Stimulated activated naive CD8-positive, alpha-beta T cell treated with anti-CD3 and anti-CD28 coated beads, Interleukin-15, Interleukin-2, amounts not matched to agents 100 U/mL and 50 U/mL, for 24 hours (primary cell): ENCODE data around the gene CDC23.
"Not testable (repeated sequence)": the region's sequence is repeated elsewhere in the genome, so short reads cannot be mapped to it uniquely, and the experiment has no call there.

ENCODE experiments used
- ATAC-seq: fragments of 150-1000 bp; cut with Tn5 transposase; one replicate; pipeline ENCODE4 v1.10.0; 2021
- DNase-seq: peaks from one replicate; pipeline ENCODE4 v3.0.0; 2021

Gene CDC23, protein sequence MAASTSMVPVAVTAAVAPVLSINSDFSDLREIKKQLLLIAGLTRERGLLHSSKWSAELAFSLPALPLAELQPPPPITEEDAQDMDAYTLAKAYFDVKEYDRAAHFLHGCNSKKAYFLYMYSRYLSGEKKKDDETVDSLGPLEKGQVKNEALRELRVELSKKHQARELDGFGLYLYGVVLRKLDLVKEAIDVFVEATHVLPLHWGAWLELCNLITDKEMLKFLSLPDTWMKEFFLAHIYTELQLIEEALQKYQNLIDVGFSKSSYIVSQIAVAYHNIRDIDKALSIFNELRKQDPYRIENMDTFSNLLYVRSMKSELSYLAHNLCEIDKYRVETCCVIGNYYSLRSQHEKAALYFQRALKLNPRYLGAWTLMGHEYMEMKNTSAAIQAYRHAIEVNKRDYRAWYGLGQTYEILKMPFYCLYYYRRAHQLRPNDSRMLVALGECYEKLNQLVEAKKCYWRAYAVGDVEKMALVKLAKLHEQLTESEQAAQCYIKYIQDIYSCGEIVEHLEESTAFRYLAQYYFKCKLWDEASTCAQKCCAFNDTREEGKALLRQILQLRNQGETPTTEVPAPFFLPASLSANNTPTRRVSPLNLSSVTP

DNA sequence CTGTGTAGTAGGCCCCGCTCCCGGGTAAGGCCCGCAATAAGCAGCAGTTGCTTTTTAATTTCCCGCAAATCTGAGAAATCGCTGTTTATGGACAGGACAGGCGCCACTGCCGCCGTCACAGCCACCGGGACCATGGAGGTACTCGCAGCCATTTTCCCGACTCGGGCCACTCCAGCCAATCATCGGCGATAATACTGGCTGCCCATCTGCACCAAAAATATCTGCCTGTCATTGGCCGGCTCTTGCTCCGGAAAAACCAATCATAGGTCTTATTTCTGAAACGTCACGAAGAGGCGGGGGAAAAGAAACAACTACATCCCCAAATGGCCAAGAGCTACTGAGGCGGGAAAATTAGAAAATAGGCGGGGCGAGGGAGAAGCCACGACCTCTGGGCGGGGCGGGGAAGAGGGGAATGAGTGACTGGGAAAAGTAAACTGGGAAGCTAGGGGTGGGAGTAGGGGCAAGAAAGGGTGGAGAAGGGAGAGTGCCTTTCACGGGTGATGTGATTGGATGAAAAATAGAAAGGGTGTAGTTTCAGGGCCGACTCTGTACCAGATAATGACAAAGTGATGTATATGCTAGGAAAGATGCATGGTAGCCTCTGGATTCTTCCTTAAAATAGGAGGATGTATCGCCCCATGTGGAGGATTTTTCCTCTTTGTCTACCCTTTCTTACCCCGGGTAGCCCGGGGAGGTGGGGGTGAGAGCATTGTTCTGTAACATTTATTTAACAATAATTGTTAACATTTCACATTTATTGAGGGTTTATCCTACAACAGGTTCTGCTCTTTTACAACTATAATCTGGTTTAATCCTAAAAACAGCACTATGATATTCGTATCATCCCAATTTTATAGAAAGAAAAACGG, at the start of gene CDC23:
Gene CDC23 (minus strand): TSS at position 163 of the 869 bp plus-strand sequence. CDS start 11 bp downstream, at position 152.
- ATAC-seq (peak; percentile 98), DNase-seq (peak; percentile 87)

DNA sequence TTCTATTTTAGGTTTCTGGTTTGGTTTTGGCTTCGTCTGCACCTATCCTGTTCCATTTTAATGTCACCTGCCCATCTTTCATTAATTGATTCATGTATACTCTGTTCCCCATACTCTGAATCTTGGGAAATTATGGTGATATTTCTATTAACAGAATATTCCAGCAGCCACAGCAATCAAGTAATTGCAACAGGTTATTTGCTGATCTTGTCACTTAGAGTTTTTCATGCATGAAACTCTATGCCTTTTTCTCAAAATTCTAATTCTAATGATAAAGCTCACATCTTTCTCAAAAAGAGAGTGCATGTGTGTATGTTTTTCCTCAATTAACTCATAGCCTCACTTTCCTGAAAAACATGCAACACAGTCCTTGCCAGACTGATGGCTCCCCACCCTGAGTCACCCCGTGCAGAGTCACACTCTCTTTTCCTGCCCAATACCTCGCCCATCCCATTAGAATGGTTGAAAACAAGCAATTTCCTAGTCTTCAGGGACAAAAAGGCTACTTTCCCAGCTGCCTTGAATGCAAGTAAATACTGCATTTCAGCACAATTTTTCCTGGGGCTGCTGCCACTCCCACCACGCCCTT, 45.7 kb upstream of the CDC23 start:
- ATAC-seq (no peak), DNase-seq (no peak)

DNA sequence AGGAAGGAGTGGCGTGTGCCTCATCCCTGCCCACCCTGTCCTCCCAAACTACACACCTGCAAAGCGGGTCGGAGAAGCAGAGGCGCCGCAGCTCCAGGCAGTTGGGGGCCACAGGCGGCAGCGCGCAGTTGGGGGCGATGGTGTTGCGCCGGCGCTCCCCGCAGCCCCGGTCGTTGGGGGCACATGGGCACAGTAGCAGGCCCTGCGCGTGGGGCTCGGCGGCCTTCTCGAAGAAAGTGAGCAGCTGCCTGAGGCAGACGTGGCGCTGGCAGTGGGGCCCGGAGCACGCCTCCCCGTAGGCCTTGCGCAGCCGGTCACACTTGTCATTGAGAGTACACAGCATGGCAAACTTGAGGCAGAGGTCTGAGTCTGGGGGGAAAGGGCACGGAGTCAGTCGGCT, 44.5 kb upstream of the CDC23 start:
- DNase-seq: no peak
- no peak for ATAC-seq

DNA sequence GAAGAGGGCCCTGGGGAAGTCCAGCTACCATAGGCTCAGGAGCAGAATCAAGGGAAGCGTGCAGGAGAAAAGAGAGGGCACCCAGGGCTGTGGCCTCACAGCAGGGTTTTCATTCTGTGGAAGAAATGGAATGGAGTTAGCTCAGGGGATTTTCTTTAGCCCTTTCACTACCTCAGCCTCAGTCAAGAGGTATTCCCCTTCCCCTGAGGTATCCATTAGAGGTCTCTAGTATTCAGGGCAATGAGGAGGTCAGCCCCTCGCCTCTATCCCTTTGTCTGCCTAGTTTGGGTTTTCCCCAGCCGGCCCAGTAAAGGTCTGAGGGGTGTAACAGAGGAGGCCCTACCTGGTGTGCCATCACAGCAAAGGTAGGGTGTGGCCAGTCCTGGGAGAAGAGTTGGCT, 39.8 kb upstream of the CDC23 start:
- ATAC-seq: no peak
- no peak for DNase-seq

DNA sequence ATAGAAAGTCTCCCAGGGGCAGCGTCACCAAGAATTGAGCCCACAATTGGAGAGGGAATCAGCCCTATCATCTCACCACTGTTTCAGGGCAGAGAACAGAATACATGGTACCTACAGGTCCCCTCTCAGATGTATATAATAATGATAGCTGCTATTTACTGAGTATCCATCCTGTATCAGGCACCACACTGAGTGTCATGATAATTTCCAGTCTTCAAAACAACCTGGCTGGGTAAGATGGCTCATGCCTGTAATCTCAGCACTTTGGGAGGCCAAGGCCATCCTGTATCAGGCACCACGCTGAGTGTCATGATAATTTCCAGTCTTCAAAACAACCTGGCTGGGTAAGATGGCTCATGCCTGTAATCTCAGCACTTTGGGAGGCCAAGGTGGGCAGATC, 34.7 kb upstream of the CDC23 start:
- not testable (repeated sequence) for ATAC-seq, DNase-seq

DNA sequence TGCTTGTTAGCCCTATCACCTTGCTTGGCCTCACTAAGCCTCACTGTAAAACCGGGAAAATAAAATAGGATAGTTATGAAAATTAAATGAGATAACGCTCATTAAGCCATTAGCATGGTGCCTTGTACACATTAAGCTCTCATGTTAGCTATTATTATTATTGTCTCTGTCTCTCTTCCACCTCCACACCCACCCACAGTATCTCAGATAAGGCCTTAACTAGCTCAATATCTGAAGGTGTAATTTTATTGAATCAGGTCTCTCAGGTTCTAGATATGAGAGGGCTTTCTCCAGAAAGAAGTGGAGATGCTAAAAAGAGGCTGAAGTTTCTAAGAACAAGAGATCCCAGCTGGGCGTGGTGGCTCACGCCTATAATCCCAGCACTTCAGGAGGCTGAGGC, 33.7 kb upstream of the CDC23 start:
- ATAC-seq (no peak), DNase-seq (no peak)

DNA sequence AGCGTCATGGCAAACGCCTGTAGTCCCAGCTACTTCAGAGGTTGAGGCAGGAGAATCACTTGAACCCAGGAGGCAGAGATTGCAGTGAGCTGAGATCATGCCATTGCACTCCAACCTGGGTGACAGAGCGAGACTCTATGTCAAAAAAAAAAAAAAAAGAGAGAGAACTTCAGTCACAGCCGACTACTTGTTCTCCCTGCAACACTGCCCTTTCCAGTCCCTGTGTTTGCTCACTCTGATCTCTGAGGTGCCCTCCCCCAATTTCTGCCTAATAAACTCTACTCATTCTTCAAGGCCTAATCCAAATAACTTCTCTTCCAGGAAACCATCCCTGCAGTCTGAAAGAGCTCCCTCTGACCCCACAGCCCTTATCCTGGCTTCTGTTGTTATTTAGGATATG, 33.2 kb upstream of the CDC23 start:
- DNase-seq: no peak
- no peak for ATAC-seq

DNA sequence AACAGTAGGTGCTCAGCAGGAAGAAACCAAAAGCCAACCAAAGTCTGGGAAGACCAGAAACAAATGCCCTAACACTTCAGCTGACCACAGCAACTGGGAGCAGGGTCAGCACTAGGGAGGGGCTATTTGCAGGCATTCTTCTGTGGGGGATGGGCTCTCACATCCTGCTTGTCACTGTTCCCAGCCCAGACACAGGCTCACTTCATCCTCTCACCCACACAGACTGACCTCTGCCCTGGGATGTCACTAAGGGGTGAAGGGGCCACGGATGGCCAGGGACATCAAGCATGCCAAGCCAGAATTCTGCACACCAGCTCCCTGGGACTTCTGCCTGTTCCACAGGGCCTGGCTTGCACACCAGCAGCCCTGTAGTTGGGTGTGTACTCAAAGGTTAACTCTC, 32.6 kb upstream of the CDC23 start:
- ATAC-seq: no peak

DNA sequence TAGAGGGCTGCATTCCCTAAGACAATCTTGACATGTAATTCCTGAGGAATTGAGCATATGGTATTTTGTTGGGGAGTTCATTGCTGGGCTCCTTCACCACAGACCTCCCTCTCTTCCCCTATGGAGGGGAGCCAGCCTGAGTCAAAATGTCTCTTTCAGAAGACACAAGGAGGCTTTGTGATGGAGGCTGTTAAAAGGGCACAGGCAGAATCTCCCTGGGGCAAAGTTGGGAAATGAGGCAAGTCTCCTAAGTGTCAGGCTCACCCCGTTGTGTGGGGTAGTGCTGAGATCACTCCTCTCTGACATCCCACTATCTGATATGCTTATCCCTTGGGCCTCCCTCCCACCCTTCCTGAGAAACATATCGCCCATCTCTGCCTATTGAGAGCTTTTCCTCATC, 30.7 kb upstream of the CDC23 start:
- ATAC-seq: no peak
- DNase-seq: no peak

More for the DNA sequence above, 32.6 kb upstream of the CDC23 start:
- DNase-seq: no peak

DNA sequence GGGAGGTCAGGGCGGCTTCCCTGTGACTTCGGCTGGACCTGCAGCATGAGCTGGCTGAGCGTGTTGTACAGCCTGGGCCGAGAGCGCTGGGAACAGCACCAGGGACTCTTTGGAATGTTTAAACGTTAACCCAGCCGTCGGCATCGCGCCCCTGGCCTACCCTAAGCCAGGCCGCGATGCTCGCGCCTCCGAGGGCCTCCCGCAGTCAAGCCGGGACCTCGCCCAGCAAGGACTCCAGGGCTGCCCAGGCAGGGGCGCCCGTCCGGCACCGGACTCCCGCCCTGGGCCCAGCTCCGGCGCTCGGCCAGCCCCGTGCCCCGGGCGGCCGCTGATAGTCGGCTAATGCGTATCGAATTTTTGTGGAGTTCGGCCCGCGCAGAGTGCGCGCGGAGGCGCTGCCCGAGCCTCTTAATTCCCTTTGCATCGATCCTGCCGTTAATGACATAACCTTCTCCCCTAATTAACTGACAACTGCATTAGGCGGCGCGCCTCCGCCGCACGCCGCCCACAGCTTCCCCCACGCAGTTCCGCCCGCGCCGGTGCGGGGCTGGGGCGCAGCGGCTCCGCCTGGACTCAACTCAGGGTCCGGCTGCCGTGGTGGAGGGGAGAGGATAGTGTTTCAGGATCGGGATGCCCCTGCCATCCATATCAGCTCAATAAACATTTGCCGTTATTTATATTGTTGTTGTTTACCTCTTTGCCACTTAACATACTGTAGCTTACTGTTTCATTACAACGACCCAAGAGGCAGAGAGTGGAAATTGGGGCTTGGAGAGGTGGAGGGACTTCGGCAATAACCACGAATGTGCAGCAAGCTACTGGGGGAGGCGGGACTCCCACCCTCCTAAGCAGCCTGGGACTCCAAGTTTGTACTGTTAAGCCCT, 28.8 kb upstream of the CDC23 start:
- DNase-seq: no peak
- ATAC-seq: no peak

DNA sequence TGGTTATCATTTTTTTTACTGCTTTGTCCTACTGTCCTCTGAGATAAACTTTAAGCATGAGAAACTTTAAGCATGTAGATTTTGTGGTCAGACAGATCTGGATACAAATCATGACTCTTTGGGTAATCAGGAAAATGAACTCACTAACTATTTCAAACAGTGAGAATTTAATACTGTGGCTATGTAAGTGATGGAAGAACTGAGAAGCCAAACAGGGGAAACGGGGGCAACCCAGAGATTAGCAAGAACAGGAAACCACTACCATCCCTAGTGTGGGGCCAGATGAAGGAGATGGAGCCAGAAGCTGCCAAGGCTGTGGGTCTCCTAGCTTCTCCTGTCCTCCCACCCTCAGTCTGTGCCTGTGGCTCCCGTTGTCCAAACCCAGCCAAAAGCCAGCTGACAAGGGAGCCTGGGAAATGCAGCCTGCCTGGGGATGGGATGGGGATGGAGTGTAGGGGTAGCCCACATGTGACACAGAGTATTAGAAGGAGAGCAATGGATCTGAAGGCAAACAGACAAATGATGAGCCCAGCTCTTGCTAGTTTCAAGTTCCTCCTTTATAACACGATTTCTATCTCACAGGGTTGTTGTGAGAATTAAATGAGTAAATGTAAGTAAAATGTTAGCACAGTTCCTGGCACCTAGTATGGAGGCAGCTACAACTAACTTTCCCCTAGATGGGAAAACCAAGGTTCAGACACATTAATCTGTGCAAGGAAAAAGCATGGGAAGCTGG, 27.7 kb upstream of the CDC23 start:
- peak; percentile 88 for ATAC-seq
- DNase-seq: peak; percentile 35

DNA sequence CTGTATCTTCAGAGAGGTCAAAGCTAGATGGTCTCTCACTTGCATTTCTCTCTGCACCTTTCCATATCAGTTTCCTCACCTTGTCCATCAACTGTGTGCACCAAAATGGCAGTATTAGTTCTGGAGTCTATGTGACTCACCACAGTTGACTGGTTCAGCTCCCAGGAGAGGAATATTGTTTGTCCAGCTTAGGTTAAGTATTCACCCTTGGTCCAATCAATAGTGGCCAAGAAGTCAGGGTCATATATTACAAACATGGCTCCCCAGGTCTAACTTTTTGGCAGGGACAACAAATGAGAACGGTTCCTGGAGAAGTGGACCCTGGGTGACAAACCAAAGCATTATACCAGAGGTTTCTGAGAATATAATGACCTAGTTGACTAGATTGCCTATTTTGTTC, 24.9 kb upstream of the CDC23 start:
- DNase-seq (no peak), ATAC-seq (no peak)

DNA sequence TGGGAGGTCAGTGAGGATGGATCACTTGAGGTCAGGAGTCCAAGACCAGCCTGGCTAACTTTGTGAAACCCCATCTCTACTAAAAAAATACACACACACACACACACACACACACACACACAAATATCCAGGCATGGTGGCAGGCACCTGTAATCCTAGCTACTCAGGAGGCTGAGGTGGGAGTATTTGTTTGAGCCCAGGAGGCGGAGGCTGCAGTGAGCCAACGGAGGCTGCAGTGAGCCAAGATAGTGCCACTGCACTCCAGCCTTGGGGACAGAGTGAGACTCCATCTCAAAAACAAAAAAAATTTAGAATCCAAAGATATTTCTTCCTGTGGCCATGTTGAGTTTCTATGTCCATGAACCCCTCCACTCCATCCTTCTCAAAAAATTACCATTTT, 21.5 kb upstream of the CDC23 start:
- no peak for ATAC-seq
- no peak for DNase-seq

DNA sequence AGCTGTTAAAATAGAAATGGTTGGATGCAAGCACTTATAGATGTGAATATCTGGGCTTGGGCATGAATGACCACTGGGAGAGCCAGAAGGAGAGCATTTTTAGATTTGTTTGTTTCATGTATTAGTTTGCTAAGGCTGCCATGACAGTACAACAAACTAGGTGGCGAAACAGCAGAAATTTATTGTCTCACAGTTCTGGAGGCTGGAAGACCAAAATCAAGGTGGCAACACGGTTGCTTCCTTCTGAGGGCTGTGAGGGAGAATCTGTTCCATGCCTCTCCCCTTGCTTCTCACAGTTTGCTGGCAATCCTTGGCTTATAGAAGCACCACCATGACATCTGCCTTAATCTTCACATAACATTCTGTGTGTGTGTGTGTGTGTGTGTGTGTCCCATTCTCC, 20.2 kb upstream of the CDC23 start:
- DNase-seq: no peak
- ATAC-seq: no peak

DNA sequence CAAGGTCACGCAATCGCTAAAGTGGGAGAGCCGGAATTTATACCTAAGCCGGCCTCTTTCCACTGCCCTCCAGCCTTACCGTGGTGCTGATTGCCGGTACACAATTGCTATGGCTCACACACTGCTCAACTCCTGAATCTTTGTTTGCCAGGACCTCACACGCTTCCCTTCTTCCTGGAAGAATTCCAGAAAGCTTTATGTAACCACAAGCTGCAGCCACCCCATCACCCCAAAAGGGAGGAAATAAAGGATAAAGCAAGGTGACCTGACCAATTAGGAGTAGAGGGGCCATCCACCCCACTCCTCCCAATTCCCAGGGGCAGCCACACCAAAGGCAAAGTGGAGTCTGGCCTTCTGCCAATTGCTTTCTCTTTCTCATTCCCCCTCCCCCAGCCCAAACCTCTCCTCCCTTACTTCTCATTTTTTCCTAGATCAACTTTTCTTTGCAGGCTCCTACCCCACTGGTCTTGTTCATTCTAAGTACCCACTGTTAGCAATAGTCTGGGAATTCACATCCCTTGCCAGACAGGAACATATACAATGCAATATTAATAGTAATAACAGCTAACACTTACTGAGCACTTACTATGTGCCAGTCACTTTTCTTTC, 18.0 kb upstream of the CDC23 start:
- DNase-seq (no peak), ATAC-seq (no peak)

DNA sequence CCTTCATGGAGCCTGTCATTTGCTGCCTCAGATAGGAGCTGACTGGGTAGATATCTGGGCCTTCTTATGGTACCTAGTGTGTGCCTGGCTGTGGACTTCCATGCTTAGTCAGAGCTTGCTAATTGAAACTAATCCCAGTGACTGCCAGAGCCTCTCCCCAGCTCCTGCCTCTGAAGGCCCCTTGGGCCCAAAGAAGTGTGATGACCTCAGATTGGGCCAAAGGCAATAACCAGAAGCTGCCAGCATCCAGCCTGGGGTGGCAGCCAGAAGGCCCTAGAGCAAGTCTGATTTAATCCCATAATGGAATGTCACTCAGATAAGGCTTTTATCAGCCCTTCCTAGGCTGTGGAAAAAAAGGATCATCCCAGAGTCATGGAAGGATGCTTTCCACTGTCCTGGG, 17.1 kb upstream of the CDC23 start:
- ATAC-seq: no peak
- DNase-seq: no peak

DNA sequence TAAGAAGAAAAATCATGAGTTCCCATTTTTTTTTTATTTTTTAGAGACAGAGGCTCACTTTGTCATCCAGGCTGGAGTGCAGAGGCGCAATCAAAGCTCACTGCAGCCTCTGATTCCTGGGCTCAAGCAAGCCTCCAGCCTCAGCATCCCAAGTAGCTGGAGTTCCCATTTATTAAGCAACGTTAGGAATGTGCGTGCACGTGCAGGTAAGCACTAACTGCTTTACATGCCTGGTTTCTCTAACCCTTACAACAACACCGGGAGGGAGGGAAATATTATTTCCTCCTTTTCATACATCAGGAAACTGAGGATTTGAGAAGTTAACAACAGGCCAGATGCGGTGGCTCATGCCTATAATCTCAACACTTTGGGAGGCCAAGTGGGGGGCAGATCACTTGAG, 16.3 kb upstream of the CDC23 start:
- ATAC-seq (no peak), DNase-seq (no peak)

DNA sequence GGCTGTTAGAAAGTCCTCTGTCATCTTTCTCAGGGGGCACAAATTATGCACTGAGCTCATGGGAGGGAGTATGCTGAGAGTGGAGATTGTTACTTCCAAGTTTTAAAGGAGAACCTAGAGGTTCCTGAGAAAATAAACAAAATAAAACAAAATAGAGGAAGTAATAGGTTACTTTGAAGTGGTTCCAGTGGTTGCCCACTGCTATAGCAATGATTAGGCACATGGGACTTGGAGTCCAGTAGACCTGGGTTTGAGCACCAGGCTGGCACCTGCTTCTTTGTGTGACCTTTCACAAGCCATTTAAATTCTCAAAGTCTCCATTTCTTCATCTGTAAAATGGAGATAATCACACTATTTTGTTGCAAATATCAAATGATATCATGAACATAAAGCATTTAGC, 13.8 kb upstream of the CDC23 start:
- DNase-seq (no peak), ATAC-seq (no peak)

DNA sequence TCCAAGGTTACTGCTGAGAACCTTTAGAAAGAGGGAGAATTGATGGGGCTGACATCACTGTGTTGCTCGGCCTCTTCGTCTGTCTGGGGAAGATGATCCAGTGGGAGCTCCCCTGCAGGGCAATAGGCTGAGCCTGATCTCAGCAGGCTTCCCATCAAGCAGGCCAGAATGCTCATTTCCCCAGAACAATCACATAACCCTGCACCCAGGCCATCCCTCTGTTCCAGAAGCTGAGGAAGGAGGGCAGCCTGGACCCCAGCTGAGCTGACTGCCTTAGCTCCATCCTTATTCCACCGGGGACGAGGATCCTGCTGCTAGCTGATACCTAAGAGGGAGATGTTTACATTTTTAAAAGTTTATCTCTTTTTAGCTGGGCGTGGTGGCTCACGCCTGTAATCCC, 11.6 kb upstream of the CDC23 start:
- ATAC-seq (no peak), DNase-seq (no peak)

DNA sequence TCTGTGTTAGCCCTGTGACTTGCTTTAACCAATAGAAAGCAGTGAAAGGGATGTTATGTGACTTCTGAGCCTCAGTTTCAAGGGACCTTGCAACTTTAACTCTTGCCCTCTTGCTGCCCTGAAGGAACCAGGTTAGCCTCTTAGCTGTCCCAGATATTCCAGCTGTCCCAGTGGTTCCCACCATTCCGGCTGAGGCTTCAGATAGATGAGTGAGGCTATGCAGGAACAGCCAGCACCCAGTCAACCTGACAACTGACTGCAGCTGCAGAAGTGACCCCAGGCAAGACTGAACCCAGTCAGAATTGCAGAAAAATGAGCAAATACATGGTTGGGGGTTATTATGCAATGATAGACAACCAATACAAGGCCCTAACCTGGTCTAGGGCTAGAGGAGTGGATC, 10.4 kb upstream of the CDC23 start:
- ATAC-seq (no peak), DNase-seq (no peak)

DNA sequence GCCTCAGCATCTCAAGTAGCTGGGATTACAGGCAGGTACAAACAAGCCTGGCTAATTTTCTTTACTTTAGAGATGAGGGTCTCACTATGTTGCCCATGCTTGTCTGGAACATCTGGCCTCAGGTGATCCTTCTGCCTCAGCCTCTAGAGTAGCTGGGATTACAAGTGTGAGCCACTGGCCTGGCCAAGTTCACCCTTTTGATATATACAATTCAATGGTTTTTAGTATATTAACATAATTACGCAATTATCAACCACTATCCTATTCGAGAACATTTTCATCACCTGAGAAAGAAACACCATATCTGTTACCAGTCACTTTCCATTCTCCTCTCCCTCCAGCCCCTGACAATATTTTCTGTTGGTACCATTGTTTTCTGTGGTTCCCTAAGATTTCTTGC, 3.7 kb upstream of the CDC23 start:
- no peak for DNase-seq
- no peak for ATAC-seq
